IMR-90 (cell line): Measurements from ENCODE around the gene PGK1. TPM values are rescaled to one million over a fixed set of nuclear protein-coding genes. Genes with fewer than 3 reads are reported as not detected.

Source experiments
- ATAC-seq: fragments of 200-7000 bp; cut with Tn5 transposase; 2 replicates; pipeline ENCODE4 v1.9.1; 2020; ENCODE audit warnings: low read depth, mild to moderate bottlenecking, moderate library complexity
- BruUV-seq: library from RNA; stranded (reverse); fragments of 400-500 nt; replicated peaks from 2 replicates; lab custom pipeline; 2021; lab: Mats Ljungman, UMichigan
- CTCF ChIA-PET: fragments of 300-600 bp; formaldehyde crosslinking; extraction: SDS; loops from one replicate; lab custom pipeline; 2021; ENCODE audit warnings: antibody characterized with exemption; lab: Yijun Ruan, JAX
- POLR2A ChIA-PET: fragments of 300-600 bp; sonication (Branson Sonifier 250); formaldehyde crosslinking; loops from one replicate; lab custom pipeline; 2022; ENCODE audit warnings: antibody characterized with exemption; ENCODE audit not compliant: unreplicated experiment; lab: Charles Lee
- DNase-seq: peaks from one replicate; pipeline ENCODE4 v3.0.0; 2013
- H2AFZ ChIP-seq: replicated peaks from 2 replicates; pipeline ENCODE3; 2013; ENCODE audit warnings: low read length, mild to moderate bottlenecking; ENCODE audit not compliant: poor library complexity
- H2AK5ac ChIP-seq: 2 replicates; pipeline ENCODE4 v1.6.1; 2013; ENCODE audit warnings: low read depth, low read length, inconsistent platforms
- H2AK9ac ChIP-seq: replicated peaks from 2 replicates; pipeline ENCODE3; 2013; ENCODE audit warnings: mild to moderate bottlenecking, low read depth, low read length, moderate library complexity; ENCODE audit not compliant: poor library complexity
- H2BK120ac ChIP-seq: 2 replicates; pipeline ENCODE4 v1.6.1; 2013; ENCODE audit warnings: low read depth, low read length, inconsistent platforms
- H2BK15ac ChIP-seq: 3 replicates; pipeline ENCODE4 v1.6.1; 2013; ENCODE audit warnings: low read depth, low read length, inconsistent platforms
- H2BK20ac ChIP-seq: 2 replicates; pipeline ENCODE4 v1.6.1; 2013; ENCODE audit warnings: low read depth, mild to moderate bottlenecking, inconsistent platforms, low read length, moderate library complexity
- H2BK5ac ChIP-seq: 2 replicates; pipeline ENCODE4 v1.6.1; 2013; ENCODE audit warnings: mild to moderate bottlenecking, low read depth, low read length, inconsistent platforms; ENCODE audit not compliant: poor library complexity, severe bottlenecking
- H3K14ac ChIP-seq: replicated peaks from 2 replicates; pipeline ENCODE4 v1.6.1; 2013; ENCODE audit warnings: low read depth, low read length, inconsistent platforms
- H3K18ac ChIP-seq: 2 replicates; pipeline ENCODE4 v1.6.1; 2013; ENCODE audit warnings: low read depth, low read length, control low read depth
- H3K23ac ChIP-seq: 2 replicates; pipeline ENCODE4 v1.6.1; 2013; ENCODE audit warnings: low read depth, low read length, inconsistent platforms
- H3K27ac ChIP-seq: 2 replicates; pipeline ENCODE4 v1.5.1; 2013; ENCODE audit warnings: mild to moderate bottlenecking, control low read depth, low read length; ENCODE audit not compliant: insufficient read depth
- H3K27me3 ChIP-seq: 2 replicates; pipeline ENCODE4 v1.6.1; 2013; ENCODE audit warnings: low read length; ENCODE audit not compliant: control insufficient read depth, insufficient read depth
- H3K36me3 ChIP-seq: 2 replicates; pipeline ENCODE4 v1.6.1; 2013; ENCODE audit warnings: low read length, mixed read lengths; ENCODE audit not compliant: control insufficient read depth, insufficient read depth
- H3K4ac ChIP-seq: 2 replicates; pipeline ENCODE4 v1.6.1; 2013; ENCODE audit warnings: low read depth, low read length, inconsistent platforms
- H3K4me1 ChIP-seq: 2 replicates; pipeline ENCODE4 v1.6.1; 2013; ENCODE audit warnings: low read length, mixed read lengths; ENCODE audit not compliant: control insufficient read depth, insufficient read depth
- H3K4me2 ChIP-seq: 2 replicates; pipeline ENCODE4 v1.6.1; 2013; ENCODE audit warnings: low read depth, mild to moderate bottlenecking, control low read depth, low read length, moderate library complexity
- H3K4me3 ChIP-seq: 2 replicates; pipeline ENCODE4 v1.5.1; 2013; ENCODE audit warnings: low read depth, mild to moderate bottlenecking, control low read depth, low read length, moderate library complexity; ENCODE audit not compliant: insufficient read depth
- H3K56ac ChIP-seq: 2 replicates; pipeline ENCODE4 v1.6.1; 2013; ENCODE audit warnings: low read length, inconsistent platforms; ENCODE audit not compliant: insufficient read depth; ENCODE audit errors: extremely low read depth
- H3K79me1 ChIP-seq, 2 experiments: 2 replicates each; pipeline ENCODE4 v1.6.1; 2013; ENCODE audit warnings: low read length in 2 of 2, inconsistent platforms in 1 of 2, low read depth in 1 of 2
- H3K9ac ChIP-seq: 2 replicates; pipeline ENCODE4 v1.6.1; 2013; ENCODE audit warnings: low read depth, low read length, control low read depth
- H3K9me1 ChIP-seq: 2 replicates; pipeline ENCODE4 v1.6.1; 2013; ENCODE audit warnings: low read length, inconsistent platforms; ENCODE audit not compliant: insufficient read depth
- H3K9me3 ChIP-seq: 2 replicates; pipeline ENCODE4 v1.6.1; 2013; ENCODE audit warnings: low read length; ENCODE audit not compliant: control insufficient read depth, insufficient read depth
- H4K20me1 ChIP-seq: 2 replicates; pipeline ENCODE4 v1.6.1; 2013; ENCODE audit warnings: low read length, inconsistent platforms; ENCODE audit not compliant: insufficient read depth
- H4K5ac ChIP-seq: 2 replicates; pipeline ENCODE4 v1.6.1; 2013; ENCODE audit warnings: mild to moderate bottlenecking, low read depth, low read length, control low read depth
- H4K8ac ChIP-seq, 2 experiments: 2 replicates each; pipeline ENCODE4 v1.6.1; 2013; ENCODE audit warnings: low read depth in 2 of 2, low read length in 2 of 2, control low read depth in 1 of 2, inconsistent platforms in 1 of 2
- H4K91ac ChIP-seq: 2 replicates; pipeline ENCODE4 v1.6.1; 2013; ENCODE audit warnings: low read depth, low read length, inconsistent platforms; ENCODE audit not compliant: insufficient read depth
- BHLHE40 ChIP-seq: fragments of 150-350 bp; IDR thresholded peaks from 2 replicates; pipeline ENCODE4 v1.6.1; 2016; ENCODE audit warnings: mild to moderate bottlenecking, low read depth, low read length
- CEBPB ChIP-seq: IDR thresholded peaks from 2 replicates; pipeline ENCODE4 v1.6.1; 2012; ENCODE audit warnings: low read depth, low read length, improper control_type of control experiment
- CHD1 ChIP-seq: IDR thresholded peaks from 2 replicates; pipeline ENCODE4 v1.6.1; 2012; ENCODE audit warnings: low read depth, low read length, improper control_type of control experiment
- CTCF ChIP-seq: conservative IDR thresholded peaks from 2 replicates; pipeline ENCODE4 v1.5.1; 2012; ENCODE audit warnings: mild to moderate bottlenecking, low read depth, low read length, improper control_type of control experiment
- ELK1 ChIP-seq: fragments of 150-350 bp; IDR thresholded peaks from 2 replicates; pipeline ENCODE4 v1.6.1; 2016; ENCODE audit warnings: low read depth, mild to moderate bottlenecking, low read length, moderate library complexity, borderline replicate concordance
- FOS ChIP-seq: fragments of 150-350 bp; IDR thresholded peaks from 2 replicates; pipeline ENCODE4 v1.6.1; 2016; ENCODE audit warnings: low read depth, low read length
- MAZ ChIP-seq: IDR thresholded peaks from 2 replicates; pipeline ENCODE4 v1.6.1; 2012; ENCODE audit warnings: low read depth, mild to moderate bottlenecking, low read length, improper control_type of control experiment, moderate library complexity, borderline replicate concordance
- MXI1 ChIP-seq: IDR thresholded peaks from 2 replicates; pipeline ENCODE4 v1.6.1; 2012; ENCODE audit warnings: low read depth, mild to moderate bottlenecking, low read length, moderate library complexity, borderline replicate concordance
- NFE2L2 ChIP-seq: fragments of 150-350 bp; IDR thresholded peaks from 2 replicates; pipeline ENCODE4 v1.6.1; 2016; ENCODE audit warnings: low read depth, mild to moderate bottlenecking, low read length
- POLR2A ChIP-seq: IDR thresholded peaks from 2 replicates; pipeline ENCODE4 v1.6.1; 2012; ENCODE audit warnings: mild to moderate bottlenecking, low read depth, low read length
- RCOR1 ChIP-seq: IDR thresholded peaks from 2 replicates; pipeline ENCODE4 v1.6.1; 2012; ENCODE audit warnings: mild to moderate bottlenecking, low read length, improper control_type of control experiment; ENCODE audit not compliant: insufficient replicate concordance
- RFX5 ChIP-seq: IDR thresholded peaks from 2 replicates; pipeline ENCODE4 v1.8.0; 2012; ENCODE audit warnings: low read depth, mild to moderate bottlenecking, low read length, moderate library complexity
- SMC3 ChIP-seq: fragments of 150-350 bp; IDR thresholded peaks from 2 replicates; pipeline ENCODE4 v1.6.1; 2016; ENCODE audit warnings: low read depth, mild to moderate bottlenecking, antibody characterized with exemption, low read length, moderate library complexity
- USF2 ChIP-seq: fragments of 150-350 bp; IDR thresholded peaks from 2 replicates; pipeline ENCODE4 v1.6.1; 2017; ENCODE audit warnings: mild to moderate bottlenecking, antibody characterized with exemption, low read length, low read depth
- whole genome bisulfite sequencing, 2 experiments: methylation state at CpG; one replicate each; pipeline versions ENCODE4 v1.1.5 to v1.1.7; 2013; ENCODE audit warnings: missing lambda C conversion rate in 2 of 2; ENCODE audit not compliant: insufficient read length in 1 of 2; ENCODE audit errors: extremely low coverage in 2 of 2; 5-methylcytosine and 5-hydroxymethylcytosine counted together
- dilution Hi-C: fragments of 300-500 bp; cut with HindIII; formaldehyde crosslinking; loops from one replicate; pipeline ENCODE4 v1.14.3; 2018; ENCODE audit warnings: low sequenced_read_pairs; ENCODE audit not compliant: unreplicated experiment
- in situ Hi-C: fragments of 300-500 bp; cut with MboI; formaldehyde crosslinking; loops from 3 replicates; pipeline ENCODE4 v1.14.3; 2019; ENCODE audit warnings: low sequenced_read_pairs, inconsistent platforms, mixed read lengths
- intact Hi-C: fragments of 100-400 bp; cut with micrococcal nuclease; formaldehyde crosslinking; loops from 2 replicates; pipeline ENCODE4 v1.10.0; 2022
- polyA plus RNA-seq, 3 experiments: library from polyadenylated mRNA; depleted of rRNA; stranded (reverse); fragments of >200 nt; gene quantifications; 2 replicates each; pipeline ENCODE4 v1.2.3, GENCODE V29; 2012; ENCODE audit warnings: low replicate concordance in 1 of 3
- total RNA-seq: library from RNA; depleted of rRNA; stranded (reverse); fragments of >200 nt; gene quantifications from 2 replicates; pipeline ENCODE4 v1.2.3, GENCODE V29; 2012

The PGK1 gene
- total and polyA plus RNA-seq, 2 of the 4 experiments (the other 2 are of a cell fraction): 498 to 744 TPM

- 0 out of 2 replicates have a peak overlapping the region, but pooled peaks have one; percentile 92 for H3K23ac ChIP-seq
- no peaks in the 10 kb centered on the region for H3K9me1 ChIP-seq
- H3K14ac ChIP-seq: peak overlapping the region; percentile 86; the same call in 1 of the 2 replicates
- peak overlapping the region; percentile 82; the same call in 1 of the 2 replicates for H3K56ac ChIP-seq
- peak overlapping the region; percentile 83; the same call in 1 of the 2 replicates for H3K18ac ChIP-seq
- H3K79me1 ChIP-seq: peaks cover 2 to 5% of the 10 kb centered on the region in 2 experiments; a peak in 1 of 4 replicates
- H2BK5ac ChIP-seq: peak overlapping the region; percentile 94
- BruUV-seq: no TSS peak
- peak overlapping the region; percentile 77 for H3K9ac ChIP-seq
- H2AK9ac ChIP-seq: peak overlapping the region; percentile 70
- H3K4ac ChIP-seq: peak overlapping the region; percentile 95; the same call in 1 of the 2 replicates
- H2AFZ ChIP-seq: no peak overlapping the region
- H3K36me3 ChIP-seq: no peaks in the 10 kb centered on the region; the same call in 1 of the 2 replicates
- no peak for ATAC-seq
- peaks cover 3% of the 10 kb centered on the region for H3K27me3 ChIP-seq
- 77% methylated on average over 8 of the region's 23 CpGs; no CpG with 5 or more reads in 1 of the 2 experiments for WGBS, 2 experiments
- H2AK5ac ChIP-seq: 0 out of 2 replicates have a peak overlapping the region, but pooled peaks have one; percentile 0
- POLR2A ChIA-PET: interaction anchor here (0.7 kb wide), 1 partner anchor 12 kb away, joined by 3 read pairs; no protein-coding TSS in a partner anchor
- peak overlapping the region; percentile 88 for H3K4me2 ChIP-seq
- peak overlapping the region; percentile 48 for H4K91ac ChIP-seq
- peak overlapping the region; percentile 91; the same call in 1 of the 2 replicates for H3K27ac ChIP-seq
- H3K4me1 ChIP-seq: peaks cover 4% of the 10 kb centered on the region; the same call in 1 of the 2 replicates
- peak overlapping the region; percentile 89 to 98 for H4K8ac ChIP-seq
- CTCF ChIA-PET: no interaction called here
- peaks cover 46% of the 10 kb centered on the region for H4K20me1 ChIP-seq
- peak overlapping the region; percentile 88 for H2BK120ac ChIP-seq
- H4K5ac ChIP-seq: peak overlapping the region; percentile 81
- no peak overlapping the region; the same call in 1 of the 2 replicates for H2BK20ac ChIP-seq
- in situ Hi-C loops: no loop called here
- intact Hi-C loops: no loop called here
- DNase-seq: no peak
- dilution Hi-C loops: no loop called here
- H2BK15ac ChIP-seq: peak overlapping the region; percentile 66; the same call in 1 of the 3 replicates
- peaks cover 4% of the 10 kb centered on the region; the same call in 1 of the 2 replicates for H3K9me3 ChIP-seq
- H3K4me3 ChIP-seq: peak overlapping the region; percentile 35; the same call in 1 of the 2 replicates
- TF ChIP-seq SMC3 (no peak), MXI1 (no peak), CTCF (no peak), FOS (no peak), ELK1 (no peak), NFE2L2 (no peak), CEBPB (no peak), POLR2A (no peak), RFX5 (no peak), CHD1 (no peak), MAZ (no peak), RCOR1 (no peak), USF2 (no peak), BHLHE40 (no peak)
These were observed 936 bp upstream of the PGK1 start for GRCh38 chrX:78103001-78103622.
